Measurements from ENCODE around the gene RNF31. TPM values are rescaled to one million over a fixed set of nuclear protein-coding genes. Genes with fewer than 3 reads are reported as not detected.
"Not testable (repeated sequence)": the region's sequence is repeated elsewhere in the genome, so short reads cannot be mapped to it uniquely, and the experiment has no call there.

Gene RNF31
- polyA plus RNA-seq, 1 donor = 39.1 TPM

DNA sequence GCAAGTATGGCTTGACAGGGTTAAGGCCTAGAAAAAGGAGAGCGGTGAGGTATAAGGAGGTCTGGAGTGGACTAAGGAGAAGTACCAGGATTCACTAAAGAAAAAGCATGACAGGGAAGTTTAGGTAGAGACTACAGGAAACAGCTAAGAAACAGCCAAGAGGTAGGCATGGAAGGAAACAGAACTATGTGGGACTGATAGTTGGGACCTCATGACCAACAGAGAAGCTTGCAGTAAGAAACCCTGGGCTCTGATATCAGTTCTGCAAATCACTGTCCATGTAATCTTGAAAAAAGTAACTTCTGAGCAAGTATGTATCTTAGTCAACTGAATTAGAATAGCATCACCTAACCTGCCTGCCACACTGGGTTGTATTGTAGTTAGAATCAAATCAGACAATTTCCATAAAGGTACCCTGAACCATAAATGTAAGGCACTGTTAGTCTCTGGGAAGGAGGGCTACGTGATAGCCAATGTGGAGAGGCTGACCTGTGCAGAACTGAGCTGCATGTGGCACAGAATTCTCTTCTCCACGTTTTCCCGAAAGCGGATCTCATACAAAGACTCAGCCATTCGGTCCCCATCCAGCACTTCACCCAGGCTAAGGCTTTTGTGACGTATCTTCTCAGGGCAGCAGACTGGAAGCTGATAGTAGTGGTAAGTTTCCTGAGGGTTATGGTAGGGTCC, 47.0 kb downstream of the RNF31 start:
- Histone ChIP-seq H3K27me3 (ENCODE audit: control insufficient read depth, insufficient read depth, low read length) (no peaks in the 10 kb centered on the region), H3K27ac (ENCODE audit: low read length) (peak overlapping the region; percentile 80), H3K36me3 (ENCODE audit: control insufficient read depth, insufficient read depth, low read length) (peaks cover 31% of the 10 kb centered on the region), H3K4me3 (ENCODE audit: low read length) (peak overlapping the region; percentile 96), H3K9me3 (ENCODE audit: control insufficient read depth, low read depth, low read length) (peaks cover 6% of the 10 kb centered on the region), H3K4me1 (ENCODE audit: control insufficient read depth, insufficient read depth, low read length) (peaks cover 30% of the 10 kb centered on the region)
- WGBS (ENCODE audit: insufficient coverage, low lambda C conversion rate) = 100% methylated on average over 1 of the region's 7 CpGs
- DNase-seq = no peak

GRCh38 chr14:24194873-24195185, 47.5 kb downstream of the RNF31 start:
- Histone ChIP-seq H3K9me3 (ENCODE audit: control insufficient read depth, low read depth, low read length) (peaks cover 6% of the 10 kb centered on the region), H3K27ac (ENCODE audit: low read length) (peak overlapping the region; percentile 80), H3K4me1 (ENCODE audit: control insufficient read depth, insufficient read depth, low read length) (peaks cover 30% of the 10 kb centered on the region), H3K27me3 (ENCODE audit: control insufficient read depth, insufficient read depth, low read length) (no peaks in the 10 kb centered on the region), H3K36me3 (ENCODE audit: control insufficient read depth, insufficient read depth, low read length) (peaks cover 27% of the 10 kb centered on the region), H3K4me3 (ENCODE audit: low read length) (peak overlapping the region; percentile 96)
- no peak for DNase-seq
- WGBS (ENCODE audit: insufficient coverage, low lambda C conversion rate) = 70% methylated on average over 2 of the region's 8 CpGs

DNA sequence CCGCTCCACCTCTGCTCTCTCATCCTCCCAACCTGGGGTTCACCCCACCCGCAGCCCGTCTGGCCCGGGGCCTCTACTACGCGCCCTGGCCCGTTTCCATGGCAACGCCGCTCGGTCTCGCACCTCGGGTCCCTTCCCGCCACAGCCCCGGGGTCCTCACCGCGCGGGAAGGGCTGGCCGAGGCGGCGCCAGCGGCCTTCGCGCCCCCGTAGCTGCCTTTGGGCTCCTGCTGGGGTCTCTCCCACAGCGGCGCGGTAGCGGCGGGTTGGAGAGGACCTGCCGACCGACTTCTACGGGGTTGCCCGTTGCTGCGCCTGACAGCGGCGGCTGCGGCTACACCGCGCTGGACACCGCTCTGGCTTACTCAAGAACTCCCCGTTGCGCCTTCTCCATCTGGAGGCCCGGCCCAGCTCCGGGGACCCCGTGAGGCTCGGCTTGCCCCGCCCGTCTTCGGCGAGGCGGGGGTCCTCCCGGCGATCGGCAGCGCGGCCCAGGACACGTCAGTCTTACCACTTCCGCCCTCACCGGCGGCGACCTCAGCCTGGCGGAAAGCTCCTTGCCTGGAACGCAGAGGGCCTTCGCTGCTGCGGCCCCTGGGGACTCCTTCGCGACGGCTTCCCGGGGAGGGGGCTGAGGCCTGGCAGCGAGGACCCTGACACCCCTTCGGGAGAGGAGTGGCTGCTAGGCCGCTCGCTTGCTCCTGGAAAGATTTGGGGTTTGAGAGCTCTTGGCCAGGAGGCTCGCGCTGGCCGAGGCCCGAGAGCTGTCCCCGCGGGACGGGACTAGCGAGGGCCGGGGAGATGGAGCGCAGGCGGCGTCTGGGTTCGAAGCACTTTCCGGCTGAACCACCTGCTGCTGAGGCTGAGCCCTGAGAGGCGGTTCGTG, 48.1 kb downstream of the RNF31 start, which contains the start of gene TM9SF1:
Gene TM9SF1, minus strand, starts transcription at position 256 of the 885 bp plus-strand sequence. CDS start 422 bp downstream, outside the sequence.
- H3K27ac ChIP-seq (ENCODE audit: low read length) = peak within 1 kb of the TSS; percentile 80
- H3K4me1 ChIP-seq (ENCODE audit: control insufficient read depth, insufficient read depth, low read length) = peaks cover 30% of the 10 kb centered on the region
- no CpG with 5 or more reads among the region's 89 CpGs for WGBS (ENCODE audit: insufficient coverage, low lambda C conversion rate)
- H3K27me3 ChIP-seq (ENCODE audit: control insufficient read depth, insufficient read depth, low read length) = no peaks in the 10 kb centered on the region
- H3K36me3 ChIP-seq (ENCODE audit: control insufficient read depth, insufficient read depth, low read length) = peaks cover 21% of the 10 kb centered on the region
- peaks cover 6% of the 10 kb centered on the region for H3K9me3 ChIP-seq (ENCODE audit: control insufficient read depth, low read depth, low read length)
- DNase-seq = peak; percentile 90 to 95
- peak within 1 kb of the TSS; percentile 96 for H3K4me3 ChIP-seq (ENCODE audit: low read length)

GRCh38 chr14:24196071-24197055, 49.1 kb downstream of the RNF31 start:
- 0% methylated on average over 4 of the region's 33 CpGs for WGBS (ENCODE audit: insufficient coverage, low lambda C conversion rate)
- Histone ChIP-seq H3K27ac (ENCODE audit: low read length) (peak overlapping the region; percentile 80), H3K4me1 (ENCODE audit: control insufficient read depth, insufficient read depth, low read length) (peaks cover 30% of the 10 kb centered on the region), H3K27me3 (ENCODE audit: control insufficient read depth, insufficient read depth, low read length) (no peaks in the 10 kb centered on the region), H3K9me3 (ENCODE audit: control insufficient read depth, low read depth, low read length) (peaks cover 6% of the 10 kb centered on the region), H3K36me3 (ENCODE audit: control insufficient read depth, insufficient read depth, low read length) (peaks cover 23% of the 10 kb centered on the region), H3K4me3 (ENCODE audit: low read length) (peak overlapping the region; percentile 96)
- DNase-seq = peak in 1 of 2 donors; percentile 74

DNA sequence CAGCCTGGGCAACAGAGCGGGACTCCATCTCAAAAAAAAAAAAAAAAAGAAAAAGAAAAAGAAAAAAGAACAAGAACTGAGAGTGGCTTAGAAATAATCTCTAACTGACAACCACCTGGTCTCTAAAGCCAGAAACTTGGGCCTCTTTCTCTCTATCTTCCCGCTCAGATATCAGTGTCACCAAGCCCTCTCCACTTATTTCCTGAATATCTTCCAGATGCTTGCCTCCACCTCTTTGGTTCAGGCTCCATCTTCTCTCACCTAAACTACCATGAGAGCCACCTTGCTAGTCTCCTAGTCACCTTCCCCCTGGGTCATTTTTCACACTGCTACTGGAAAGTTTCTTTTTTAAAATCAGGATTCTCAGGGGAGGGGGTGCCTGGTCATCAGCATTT, 49.8 kb downstream of the RNF31 start:
- H3K36me3 ChIP-seq (ENCODE audit: control insufficient read depth, insufficient read depth, low read length) = peaks cover 21% of the 10 kb centered on the region
- H3K27ac ChIP-seq (ENCODE audit: low read length) = peak overlapping the region; percentile 40
- peak overlapping the region; percentile 96 for H3K4me3 ChIP-seq (ENCODE audit: low read length)
- H3K4me1 ChIP-seq (ENCODE audit: control insufficient read depth, insufficient read depth, low read length) = peaks cover 30% of the 10 kb centered on the region
- peaks cover 6% of the 10 kb centered on the region for H3K9me3 ChIP-seq (ENCODE audit: control insufficient read depth, low read depth, low read length)
- no peaks in the 10 kb centered on the region for H3K27me3 ChIP-seq (ENCODE audit: control insufficient read depth, insufficient read depth, low read length)
- DNase-seq = no peak
- 89% methylated on average over 1 of the region's 2 CpGs for WGBS (ENCODE audit: insufficient coverage, low lambda C conversion rate)

- Histone ChIP-seq H3K27ac (ENCODE audit: low read length) (peak overlapping the region; percentile 54), H3K4me3 (ENCODE audit: low read length) (no peak overlapping the region), H3K4me1 (ENCODE audit: control insufficient read depth, insufficient read depth, low read length) (peaks cover 30% of the 10 kb centered on the region), H3K9me3 (ENCODE audit: control insufficient read depth, low read depth, low read length) (peaks cover 6% of the 10 kb centered on the region), H3K36me3 (ENCODE audit: control insufficient read depth, insufficient read depth, low read length) (peaks cover 14% of the 10 kb centered on the region), H3K27me3 (ENCODE audit: control insufficient read depth, insufficient read depth, low read length) (no peaks in the 10 kb centered on the region)
- WGBS (ENCODE audit: insufficient coverage, low lambda C conversion rate) = no CpG with 5 or more reads among the region's 7 CpGs
- peak in 1 of 2 donors; percentile 79 for DNase-seq
These were observed 51.7 kb downstream of the RNF31 start for GRCh38 chr14:24198814-24199524.

- not testable (repeated sequence) for H3K9me3 ChIP-seq (ENCODE audit: control insufficient read depth, low read depth, low read length); H3K4me3 ChIP-seq (ENCODE audit: low read length); H3K27me3 ChIP-seq (ENCODE audit: control insufficient read depth, insufficient read depth, low read length); H3K27ac ChIP-seq (ENCODE audit: low read length); DNase-seq
- Histone ChIP-seq H3K36me3 (ENCODE audit: control insufficient read depth, insufficient read depth, low read length) (peaks cover 35% of the 10 kb centered on the region), H3K4me1 (ENCODE audit: control insufficient read depth, insufficient read depth, low read length) (peaks cover 14% of the 10 kb centered on the region)
- WGBS (ENCODE audit: insufficient coverage, low lambda C conversion rate) = 80% methylated on average over 3 of the region's 8 CpGs
These were observed 55.2 kb downstream of the RNF31 start for GRCh38 chr14:24202538-24202937.

GRCh38 chr14:24203249-24203886, 56.1 kb downstream of the RNF31 start:
- not testable (repeated sequence) for H3K9me3 ChIP-seq (ENCODE audit: control insufficient read depth, low read depth, low read length); H3K27me3 ChIP-seq (ENCODE audit: control insufficient read depth, insufficient read depth, low read length); H3K4me1 ChIP-seq (ENCODE audit: control insufficient read depth, insufficient read depth, low read length); H3K27ac ChIP-seq (ENCODE audit: low read length); DNase-seq; H3K4me3 ChIP-seq (ENCODE audit: low read length)
- peaks cover 44% of the 10 kb centered on the region for H3K36me3 ChIP-seq (ENCODE audit: control insufficient read depth, insufficient read depth, low read length)
- no CpG with 5 or more reads among the region's 16 CpGs for WGBS (ENCODE audit: insufficient coverage, low lambda C conversion rate)
